HG02943 (cell line): ENCODE results near the gene NUDT11.
"Not testable (repeated sequence)": the region's sequence is repeated elsewhere in the genome, so short reads cannot be mapped to it uniquely, and the experiment has no call there.

Source experiments
- ATAC-seq: cut with Tn5 transposase; IDR thresholded peaks from one replicate; pipeline ENCODE4 v1.9.1; 2021; ENCODE audit warnings: mild to moderate bottlenecking, low read depth, moderate library complexity; ENCODE audit not compliant: unreplicated experiment

The NUDT11 gene

GRCh38 chrX:51496501-51497291 lies at the start of gene NUDT11:
Gene NUDT11, minus strand, starts transcription at chrX:51496592. Its CDS starts 148 bp downstream, at chrX:51496444.
- no peak for ATAC-seq

DNA sequence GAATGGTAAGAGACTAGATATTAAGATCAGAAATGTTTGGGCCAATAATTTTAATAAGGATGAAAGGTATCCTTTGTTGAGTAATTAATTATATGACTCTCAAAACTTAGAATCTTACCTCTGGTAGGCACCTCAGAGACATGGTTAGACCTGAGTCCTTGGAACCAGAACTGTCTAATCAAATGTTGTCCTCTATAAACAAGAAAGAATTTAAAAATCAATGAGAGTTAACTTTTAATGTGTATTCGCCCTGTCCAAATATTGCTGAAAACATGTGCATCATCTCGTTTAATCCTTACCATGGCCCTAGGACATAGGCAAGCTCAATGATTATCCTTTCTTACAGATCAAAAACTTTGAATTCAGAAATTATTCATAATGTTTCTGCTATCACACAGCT lies 24.0 kb upstream of the NUDT11 start:
- no peak for ATAC-seq

- ATAC-seq, result not testable (repeated sequence)
These were observed 22.7 kb upstream of the NUDT11 start for GRCh38 chrX:51519131-51519530.

- no peak for ATAC-seq
These were observed 11.2 kb upstream of the NUDT11 start for GRCh38 chrX:51507551-51507950.

GRCh38 chrX:51495701-51496488 lies 497 bp downstream of the NUDT11 start:
- not testable (repeated sequence) for ATAC-seq

- ATAC-seq, result no peak
These were observed 2.0 kb downstream of the NUDT11 start for GRCh38 chrX:51494409-51494808.

DNA sequence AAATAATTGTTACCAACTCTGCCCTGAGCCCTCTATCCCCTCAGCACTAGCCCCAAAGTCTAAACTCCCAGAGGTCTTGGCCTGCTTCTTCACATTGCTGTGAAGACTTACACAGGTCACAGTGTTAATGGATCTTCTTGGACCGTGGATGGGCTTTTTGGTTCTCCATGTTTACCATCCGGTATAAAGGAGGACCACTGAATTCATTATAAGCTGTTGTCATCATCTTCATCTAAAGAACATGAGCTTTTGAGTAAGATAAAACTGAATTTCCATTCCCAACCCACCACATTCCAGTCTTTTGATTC lies 8.5 kb downstream of the NUDT11 start:
- ATAC-seq, result no peak

GRCh38 chrX:51484616-51485015 lies 11.8 kb downstream of the NUDT11 start:
- no peak for ATAC-seq

DNA sequence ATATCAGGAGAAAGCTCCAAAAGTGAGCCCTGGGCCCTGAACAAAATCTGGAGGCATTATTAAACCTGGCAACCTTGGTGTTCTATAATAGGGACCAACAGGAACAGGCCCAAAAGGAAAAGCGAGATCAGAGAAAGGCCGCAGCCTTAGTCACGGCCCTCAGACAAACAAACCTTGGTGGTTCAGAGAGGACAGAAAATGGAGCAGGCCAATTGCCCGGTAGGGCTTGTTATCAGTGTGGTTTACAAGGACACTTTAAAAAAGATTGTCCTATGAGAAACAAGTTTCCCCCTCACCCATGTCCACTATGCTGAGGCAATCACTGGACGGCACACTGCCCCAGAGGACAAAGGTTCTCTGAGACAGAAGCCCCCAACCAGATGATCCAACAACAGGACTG lies 14.0 kb downstream of the NUDT11 start:
- not testable (repeated sequence) for ATAC-seq

GRCh38 chrX:51476930-51477329 lies 19.5 kb downstream of the NUDT11 start:
- ATAC-seq, result no peak

GRCh38 chrX:51463322-51463721 lies 33.1 kb downstream of the NUDT11 start:
- ATAC-seq, result no peak

- ATAC-seq, result no peak
These were observed 35.0 kb downstream of the NUDT11 start for GRCh38 chrX:51461053-51462044.

DNA sequence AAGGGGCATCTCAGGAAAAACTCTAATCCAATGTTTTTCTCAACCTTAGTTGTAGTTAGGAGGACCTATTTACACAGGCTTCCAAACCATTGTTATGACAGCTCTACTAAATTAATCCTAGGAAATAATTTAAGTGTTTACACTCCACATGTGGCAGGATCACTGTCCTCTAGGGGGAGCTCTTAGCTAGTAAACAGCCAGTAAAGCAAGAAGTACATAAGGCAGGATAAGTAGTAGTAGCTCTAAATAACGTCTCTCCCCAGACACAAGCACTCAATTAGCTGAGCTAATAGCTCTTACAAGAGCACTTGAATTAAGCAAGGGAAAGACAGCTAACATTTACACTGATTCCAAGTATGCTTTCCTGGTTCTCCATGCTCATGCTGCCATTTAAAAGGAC lies 37.3 kb downstream of the NUDT11 start:
- ATAC-seq, result no peak

- ATAC-seq, result no peak
These were observed 39.6 kb downstream of the NUDT11 start for GRCh38 chrX:51456814-51457213.

- no peak for ATAC-seq
These were observed 40.1 kb downstream of the NUDT11 start for GRCh38 chrX:51456246-51456645.

DNA sequence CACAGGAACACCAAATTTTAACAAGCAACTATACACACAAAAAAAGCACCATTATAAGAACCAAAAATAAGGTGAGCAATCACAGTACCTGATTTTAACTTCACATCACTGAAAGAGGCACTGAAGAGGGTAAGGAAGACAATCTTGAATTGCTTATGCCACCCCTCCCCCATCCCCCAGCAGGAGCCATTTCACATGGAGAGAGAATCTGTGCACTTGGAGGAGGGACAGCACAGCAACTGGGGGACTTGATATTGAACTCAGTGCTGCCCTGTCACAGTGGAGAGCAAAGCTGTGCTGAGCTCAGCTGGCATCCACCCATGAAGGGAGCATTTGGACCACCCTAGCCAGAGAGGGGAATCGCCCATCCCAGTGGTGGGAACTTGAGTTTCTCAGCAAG lies 56.0 kb downstream of the NUDT11 start:
- no peak for ATAC-seq
